Measurements from ENCODE around the gene IP6K1. TPM values are rescaled to one million over a fixed set of nuclear protein-coding genes. Genes with fewer than 3 reads are reported as not detected.
A peak's percentile ranks its signal among the peaks of the same experiment; 100 is the strongest.
"Not testable (repeated sequence)": the region's sequence is repeated elsewhere in the genome, so short reads cannot be mapped to it uniquely, and the experiment has no call there.

IP6K1 gene
- total RNA-seq, 4 donors from 2014 or later: 37.8 to 64.9 (median 43.5) TPM

DNA sequence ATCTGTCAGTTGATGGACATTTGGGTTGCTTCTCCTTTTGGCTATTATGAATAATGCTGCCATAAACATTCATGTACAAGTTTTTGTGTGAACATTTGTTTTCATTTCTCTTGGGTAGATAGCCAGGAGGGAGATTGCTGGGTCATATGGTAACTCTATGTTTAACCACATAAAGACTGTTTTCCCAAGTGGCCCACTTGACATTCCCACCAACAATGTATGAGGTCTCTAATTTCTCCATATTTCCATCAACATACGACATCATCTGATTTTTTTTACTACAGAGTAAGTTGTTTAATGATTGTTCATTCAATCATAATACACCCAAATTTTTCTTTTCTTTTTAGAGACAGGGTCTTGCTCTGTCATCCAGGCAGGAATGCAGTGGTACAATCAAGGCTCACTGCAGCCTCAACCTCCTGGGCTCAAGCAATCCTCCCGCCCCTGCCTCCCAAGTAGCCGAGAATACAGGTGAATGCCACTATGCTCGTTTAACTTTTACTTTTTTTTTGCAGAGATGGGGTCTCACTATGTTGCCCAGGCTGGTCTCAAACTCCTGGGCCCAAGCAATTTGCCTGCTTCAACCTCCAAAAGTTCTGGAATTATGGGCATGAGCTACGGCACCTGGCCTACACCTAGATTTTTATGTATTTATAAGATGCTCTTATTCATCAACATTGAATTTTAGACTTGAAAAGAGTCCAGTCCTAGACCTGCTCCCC, 6.8 kb downstream of the IP6K1 start:
- H3K36me3 ChIP-seq: peaks cover 0 to 58% of the 10 kb centered on the region in 2 donors
- H3K27me3 ChIP-seq: no peaks in the 10 kb centered on the region
- peaks cover 0 to 72% (median 18%) of the 10 kb centered on the region in 3 donors for H3K4me1 ChIP-seq
- H3K9me3 ChIP-seq: no peaks in the 10 kb centered on the region
- 81 to 93% methylated on average over 4 to 5 of the region's 5 CpGs for WGBS, 2 donors (ENCODE audit: low coverage in 1 of 2)
- no peak overlapping the region for H3K27ac ChIP-seq
- no peak overlapping the region for H3K4me3 ChIP-seq
- ATAC-seq: no peak
- TF ChIP-seq EP300 (IDR thresholded peaks at IDR 0.05) (no peak), POLR2AphosphoS5 (IDR thresholded peaks at IDR 0.05) (no peak), POLR2A (IDR thresholded peaks at IDR 0.05) (no peak)
- TF ChIP-seq, protein P1, sequence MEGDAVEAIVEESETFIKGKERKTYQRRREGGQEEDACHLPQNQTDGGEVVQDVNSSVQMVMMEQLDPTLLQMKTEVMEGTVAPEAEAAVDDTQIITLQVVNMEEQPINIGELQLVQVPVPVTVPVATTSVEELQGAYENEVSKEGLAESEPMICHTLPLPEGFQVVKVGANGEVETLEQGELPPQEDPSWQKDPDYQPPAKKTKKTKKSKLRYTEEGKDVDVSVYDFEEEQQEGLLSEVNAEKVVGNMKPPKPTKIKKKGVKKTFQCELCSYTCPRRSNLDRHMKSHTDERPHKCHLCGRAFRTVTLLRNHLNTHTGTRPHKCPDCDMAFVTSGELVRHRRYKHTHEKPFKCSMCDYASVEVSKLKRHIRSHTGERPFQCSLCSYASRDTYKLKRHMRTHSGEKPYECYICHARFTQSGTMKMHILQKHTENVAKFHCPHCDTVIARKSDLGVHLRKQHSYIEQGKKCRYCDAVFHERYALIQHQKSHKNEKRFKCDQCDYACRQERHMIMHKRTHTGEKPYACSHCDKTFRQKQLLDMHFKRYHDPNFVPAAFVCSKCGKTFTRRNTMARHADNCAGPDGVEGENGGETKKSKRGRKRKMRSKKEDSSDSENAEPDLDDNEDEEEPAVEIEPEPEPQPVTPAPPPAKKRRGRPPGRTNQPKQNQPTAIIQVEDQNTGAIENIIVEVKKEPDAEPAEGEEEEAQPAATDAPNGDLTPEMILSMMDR (IDR thresholded peaks at IDR 0.05): no peak

DNA sequence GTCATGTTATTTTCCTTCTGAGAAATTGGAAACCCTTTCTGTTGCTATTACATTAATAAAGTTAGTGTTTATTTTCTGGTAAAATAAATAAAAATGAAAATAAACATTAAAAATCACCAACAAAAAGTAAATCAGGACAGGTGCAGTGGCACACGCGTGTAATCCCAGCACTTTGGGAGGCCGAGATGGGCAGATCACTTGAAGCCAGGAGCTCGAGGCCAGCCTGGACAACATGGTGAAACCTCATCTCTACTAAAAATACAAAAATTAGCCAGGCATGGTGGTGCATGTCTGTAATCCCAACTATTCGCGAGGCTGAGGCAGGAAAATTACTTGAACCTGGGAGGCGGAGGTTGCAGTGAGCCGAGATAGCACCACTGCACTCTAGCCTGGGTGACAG, 10.2 kb downstream of the IP6K1 start:
- not testable (repeated sequence) for H3K27ac ChIP-seq, H3K4me3 ChIP-seq, H3K27me3 ChIP-seq, ATAC-seq, H3K9me3 ChIP-seq
- WGBS, 2 donors (ENCODE audit: low coverage in 1 of 2): 83 to 91% methylated on average over 1 to 6 of the region's 8 CpGs
- Histone ChIP-seq H3K4me1 (peaks cover 0 to 57% (median 7%) of the 10 kb centered on the region in 3 donors), H3K36me3 (peaks cover 0 to 30% of the 10 kb centered on the region in 2 donors)

DNA sequence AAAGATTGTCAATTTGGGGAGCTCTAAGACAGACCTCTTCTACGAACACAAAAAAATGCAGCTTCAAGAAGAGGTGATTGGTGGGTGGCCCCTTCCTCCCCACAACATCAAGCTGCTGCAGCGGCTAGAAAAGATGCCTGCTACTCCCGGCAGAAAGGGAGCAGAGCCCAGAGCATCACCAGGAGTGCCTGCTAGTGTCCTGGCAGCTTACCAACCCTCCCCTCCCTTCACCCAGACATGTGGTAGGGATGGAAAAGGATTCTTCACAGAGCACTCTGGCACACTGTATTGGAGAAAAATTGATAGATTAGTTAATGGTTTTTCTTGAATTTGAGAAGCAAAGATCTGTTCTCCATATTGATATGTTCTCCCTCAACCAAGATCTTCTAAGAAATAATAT, 10.8 kb downstream of the IP6K1 start:
- Histone ChIP-seq H3K27ac (peak overlapping the region in 2 of 4 donors; percentile 17 to 31), H3K27me3 (no peaks in the 10 kb centered on the region), H3K9me3 (no peaks in the 10 kb centered on the region), H3K36me3 (peaks cover 0 to 27% of the 10 kb centered on the region in 2 donors), H3K4me1 (peaks cover 0 to 57% (median 6%) of the 10 kb centered on the region in 3 donors), H3K4me3 (no peak overlapping the region)
- TF ChIP-seq POLR2AphosphoS5 (IDR thresholded peaks at IDR 0.05): no peak
- no peak for TF ChIP-seq POLR2A (IDR thresholded peaks at IDR 0.05)
- TF ChIP-seq, protein P1 (IDR thresholded peaks at IDR 0.05): no peak
- no peak for TF ChIP-seq EP300 (IDR thresholded peaks at IDR 0.05)
- ATAC-seq: no peak
- 20 to 22% methylated on average over 1 to 3 of the region's 3 CpGs for WGBS, 2 donors (ENCODE audit: low coverage in 1 of 2)

DNA sequence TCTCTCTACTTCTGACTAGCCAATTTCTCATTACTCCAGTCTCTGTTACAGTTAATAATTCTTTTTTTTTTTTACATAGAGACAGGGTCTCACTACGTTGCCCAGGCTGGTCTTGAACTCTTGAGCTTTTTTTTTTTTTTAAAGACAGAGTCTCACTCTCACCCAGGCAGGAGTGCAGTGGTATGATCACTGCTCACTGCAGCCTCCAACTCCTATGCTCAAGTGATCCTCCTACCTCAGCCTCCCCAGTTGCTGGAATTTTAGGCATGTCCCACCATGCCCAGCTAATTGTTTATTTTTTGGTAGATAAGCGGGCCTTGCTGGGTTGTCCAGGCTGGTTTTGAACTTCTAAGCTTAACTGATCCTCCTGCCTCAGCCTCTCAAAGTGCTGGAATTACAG, 13.6 kb downstream of the IP6K1 start:
- Histone ChIP-seq H3K27ac (no peak overlapping the region), H3K4me1 (peaks cover 0 to 49% (median 7%) of the 10 kb centered on the region in 3 donors), H3K27me3 (no peaks in the 10 kb centered on the region), H3K36me3 (peaks cover 0 to 22% of the 10 kb centered on the region in 2 donors), H3K4me3 (no peak overlapping the region), H3K9me3 (no peaks in the 10 kb centered on the region)
- no peak for TF ChIP-seq EP300 (IDR thresholded peaks at IDR 0.05)
- no peak for TF ChIP-seq POLR2AphosphoS5 (IDR thresholded peaks at IDR 0.05)
- TF ChIP-seq, protein P1 (IDR thresholded peaks at IDR 0.05): no peak
- no peak for TF ChIP-seq POLR2A (IDR thresholded peaks at IDR 0.05)
- no peak for ATAC-seq
- WGBS, 2 donors (ENCODE audit: low coverage in 1 of 2): 100% methylated on average over 1 of the region's 2 CpGs; no CpG with 5 or more reads in 1 of the 2 donors

DNA sequence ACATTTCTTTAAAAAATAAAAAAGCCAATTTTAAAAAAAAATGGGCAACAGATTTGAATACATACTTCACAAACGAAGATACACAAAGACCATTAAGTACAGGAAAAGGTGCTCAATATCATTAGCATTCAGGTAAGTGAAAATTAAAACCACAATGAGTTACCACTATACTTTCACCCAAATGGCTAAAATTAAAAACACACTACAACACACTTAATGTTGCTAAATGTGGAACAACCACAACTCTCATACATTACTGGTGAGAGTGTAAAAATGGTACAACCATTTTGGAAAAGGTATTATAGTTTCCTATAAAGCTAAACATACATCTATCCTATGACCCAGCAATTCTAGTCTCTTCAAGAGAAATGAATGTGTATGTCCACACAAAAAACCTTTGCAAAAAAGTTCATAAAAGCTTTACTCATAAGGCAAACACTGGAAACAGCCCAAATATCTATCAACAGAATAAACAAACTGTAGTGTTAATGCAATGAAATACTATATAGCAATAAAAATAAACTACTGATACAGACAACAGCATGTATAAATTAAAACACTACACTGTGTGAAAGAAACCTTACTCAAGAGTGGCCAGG, 14.9 kb downstream of the IP6K1 start:
- 67 to 80% methylated on average over 1 of the region's 1 CpG for WGBS, 2 donors (ENCODE audit: low coverage in 1 of 2)
- TF ChIP-seq POLR2A (IDR thresholded peaks at IDR 0.05) (no peak), EP300 (IDR thresholded peaks at IDR 0.05) (no peak), POLR2AphosphoS5 (IDR thresholded peaks at IDR 0.05) (no peak)
- TF ChIP-seq, protein P1 (IDR thresholded peaks at IDR 0.05): no peak
- no peak for ATAC-seq
- Histone ChIP-seq H3K4me1 (peaks cover 0 to 49% (median 7%) of the 10 kb centered on the region in 3 donors), H3K27ac (no peak overlapping the region), H3K27me3 (no peaks in the 10 kb centered on the region), H3K4me3 (no peak overlapping the region), H3K36me3 (peaks cover 0 to 11% of the 10 kb centered on the region in 2 donors), H3K9me3 (no peaks in the 10 kb centered on the region)
